ENCODE results near the gene GALM. TPM values are rescaled to one million over a fixed set of nuclear protein-coding genes. Genes with fewer than 3 reads are reported as not detected.
"Not testable (repeated sequence)": the region's sequence is repeated elsewhere in the genome, so short reads cannot be mapped to it uniquely, and the experiment has no call there.

Gene GALM
- total RNA-seq, 1 donor from 2014 or later: 1.0 TPM

GRCh38 chr2:38735999-38736320 is 70.0 kb downstream of the GALM start:
- H3K36me3 Mint-ChIP-seq (ENCODE audit: unreplicated experiment): no peaks in the 10 kb centered on the region
- DNase-seq: no peak
- H3K4me1 Mint-ChIP-seq (ENCODE audit: low read depth, unreplicated experiment): peaks cover 13% of the 10 kb centered on the region
- TF ChIP-seq, protein P1, sequence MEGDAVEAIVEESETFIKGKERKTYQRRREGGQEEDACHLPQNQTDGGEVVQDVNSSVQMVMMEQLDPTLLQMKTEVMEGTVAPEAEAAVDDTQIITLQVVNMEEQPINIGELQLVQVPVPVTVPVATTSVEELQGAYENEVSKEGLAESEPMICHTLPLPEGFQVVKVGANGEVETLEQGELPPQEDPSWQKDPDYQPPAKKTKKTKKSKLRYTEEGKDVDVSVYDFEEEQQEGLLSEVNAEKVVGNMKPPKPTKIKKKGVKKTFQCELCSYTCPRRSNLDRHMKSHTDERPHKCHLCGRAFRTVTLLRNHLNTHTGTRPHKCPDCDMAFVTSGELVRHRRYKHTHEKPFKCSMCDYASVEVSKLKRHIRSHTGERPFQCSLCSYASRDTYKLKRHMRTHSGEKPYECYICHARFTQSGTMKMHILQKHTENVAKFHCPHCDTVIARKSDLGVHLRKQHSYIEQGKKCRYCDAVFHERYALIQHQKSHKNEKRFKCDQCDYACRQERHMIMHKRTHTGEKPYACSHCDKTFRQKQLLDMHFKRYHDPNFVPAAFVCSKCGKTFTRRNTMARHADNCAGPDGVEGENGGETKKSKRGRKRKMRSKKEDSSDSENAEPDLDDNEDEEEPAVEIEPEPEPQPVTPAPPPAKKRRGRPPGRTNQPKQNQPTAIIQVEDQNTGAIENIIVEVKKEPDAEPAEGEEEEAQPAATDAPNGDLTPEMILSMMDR (IDR thresholded peaks at IDR 0.05; ENCODE audit: partially characterized antibody, unreplicated experiment): no peak
- no peak overlapping the region for H3K4me3 Mint-ChIP-seq (ENCODE audit: unreplicated experiment)
- H3K9me3 Mint-ChIP-seq (ENCODE audit: unreplicated experiment): no peaks in the 10 kb centered on the region
- peaks cover 3% of the 10 kb centered on the region for H3K27me3 Mint-ChIP-seq (ENCODE audit: unreplicated experiment)
- no peak overlapping the region for H3K27ac Mint-ChIP-seq (ENCODE audit: unreplicated experiment)

DNA sequence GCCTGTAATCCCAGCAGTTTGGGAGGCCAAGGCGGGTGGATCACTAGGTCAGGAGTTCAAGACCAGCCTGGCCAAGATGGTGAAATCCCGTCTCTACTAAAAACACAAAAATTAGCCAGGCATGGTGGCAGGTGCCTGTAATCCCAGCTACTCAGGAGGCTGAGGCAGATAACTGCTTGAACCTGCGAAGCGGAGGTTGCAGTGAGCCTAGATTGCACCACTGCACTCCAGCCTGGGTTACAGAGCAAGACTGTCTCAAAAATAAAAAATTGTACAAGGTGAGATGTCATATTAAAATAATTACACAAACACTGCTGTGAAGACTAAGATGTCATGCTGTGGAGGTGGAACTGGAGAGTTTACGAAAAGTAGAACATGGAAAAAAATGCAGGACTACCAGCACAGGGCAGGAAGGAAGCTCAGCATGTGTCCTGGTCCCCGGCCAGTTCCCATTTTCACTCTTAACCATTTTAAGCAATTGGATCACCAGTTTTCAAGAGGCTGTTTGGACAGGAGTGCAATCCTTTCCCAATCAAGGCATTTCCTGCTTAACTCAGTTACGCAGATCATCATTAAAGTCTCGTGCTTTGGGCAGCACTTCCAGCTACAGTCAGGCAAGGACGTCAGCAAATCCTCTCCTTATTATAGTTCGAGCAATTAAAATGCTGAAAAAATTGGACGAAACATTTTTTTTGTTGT is 71.2 kb downstream of the GALM start:
- not testable (repeated sequence) for H3K4me3 Mint-ChIP-seq (ENCODE audit: unreplicated experiment); H3K27ac Mint-ChIP-seq (ENCODE audit: unreplicated experiment); H3K36me3 Mint-ChIP-seq (ENCODE audit: unreplicated experiment); DNase-seq; H3K9me3 Mint-ChIP-seq (ENCODE audit: unreplicated experiment); H3K27me3 Mint-ChIP-seq (ENCODE audit: unreplicated experiment)
- H3K4me1 Mint-ChIP-seq (ENCODE audit: low read depth, unreplicated experiment): peaks cover 13% of the 10 kb centered on the region

DNA sequence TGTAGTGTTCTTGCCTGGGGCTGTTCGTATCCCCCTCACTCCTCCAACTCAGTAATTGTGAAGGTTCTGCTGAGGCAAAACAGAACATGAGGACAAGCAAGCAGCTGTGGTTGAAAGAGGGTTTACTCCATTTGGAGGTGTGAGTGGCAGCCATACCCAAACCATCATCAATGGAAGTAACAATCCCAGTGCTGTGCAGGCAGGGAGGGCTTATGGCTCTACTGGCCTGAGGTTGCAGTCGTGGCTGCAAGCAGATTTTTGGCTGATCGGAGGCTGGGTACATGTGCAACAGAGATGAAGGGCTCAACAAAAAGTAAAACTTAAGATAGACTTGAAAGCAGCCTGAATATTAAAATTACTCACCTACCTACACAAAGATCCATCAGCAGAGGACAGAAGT is 72.0 kb downstream of the GALM start:
- no peaks in the 10 kb centered on the region for H3K36me3 Mint-ChIP-seq (ENCODE audit: unreplicated experiment)
- peaks cover 13% of the 10 kb centered on the region for H3K4me1 Mint-ChIP-seq (ENCODE audit: low read depth, unreplicated experiment)
- DNase-seq: no peak
- H3K9me3 Mint-ChIP-seq (ENCODE audit: unreplicated experiment): no peaks in the 10 kb centered on the region
- TF ChIP-seq, protein P1 (IDR thresholded peaks at IDR 0.05; ENCODE audit: partially characterized antibody, unreplicated experiment): no peak
- no peak overlapping the region for H3K27ac Mint-ChIP-seq (ENCODE audit: unreplicated experiment)
- H3K27me3 Mint-ChIP-seq (ENCODE audit: unreplicated experiment): peaks cover 3% of the 10 kb centered on the region
- H3K4me3 Mint-ChIP-seq (ENCODE audit: unreplicated experiment): no peak overlapping the region

DNA sequence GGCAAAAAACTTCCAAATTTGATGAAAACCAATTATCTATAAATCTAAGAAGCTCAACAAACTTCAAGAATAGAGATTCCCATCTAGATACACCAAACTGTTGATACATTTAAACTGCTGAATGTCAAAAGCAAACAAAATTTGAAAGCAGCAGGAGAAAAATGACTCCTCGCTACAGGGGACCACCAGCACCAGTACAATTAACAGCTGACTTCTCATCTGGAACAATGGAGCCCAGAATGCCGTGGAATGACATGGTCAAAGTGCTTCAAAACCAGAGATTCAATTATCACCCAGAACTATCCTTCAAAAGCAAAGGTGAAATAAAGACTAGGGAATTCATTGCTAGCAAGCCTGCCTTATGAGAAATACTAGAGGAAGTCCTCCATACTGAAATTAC is 73.6 kb downstream of the GALM start:
- no peak overlapping the region for H3K4me3 Mint-ChIP-seq (ENCODE audit: unreplicated experiment)
- TF ChIP-seq, protein P1 (IDR thresholded peaks at IDR 0.05; ENCODE audit: partially characterized antibody, unreplicated experiment): no peak
- no peak overlapping the region for H3K27ac Mint-ChIP-seq (ENCODE audit: unreplicated experiment)
- no peak for DNase-seq
- H3K27me3 Mint-ChIP-seq (ENCODE audit: unreplicated experiment): peaks cover 1% of the 10 kb centered on the region
- peaks cover 5% of the 10 kb centered on the region for H3K4me1 Mint-ChIP-seq (ENCODE audit: low read depth, unreplicated experiment)
- H3K9me3 Mint-ChIP-seq (ENCODE audit: unreplicated experiment): peaks cover 2% of the 10 kb centered on the region
- H3K36me3 Mint-ChIP-seq (ENCODE audit: unreplicated experiment): no peaks in the 10 kb centered on the region

DNA sequence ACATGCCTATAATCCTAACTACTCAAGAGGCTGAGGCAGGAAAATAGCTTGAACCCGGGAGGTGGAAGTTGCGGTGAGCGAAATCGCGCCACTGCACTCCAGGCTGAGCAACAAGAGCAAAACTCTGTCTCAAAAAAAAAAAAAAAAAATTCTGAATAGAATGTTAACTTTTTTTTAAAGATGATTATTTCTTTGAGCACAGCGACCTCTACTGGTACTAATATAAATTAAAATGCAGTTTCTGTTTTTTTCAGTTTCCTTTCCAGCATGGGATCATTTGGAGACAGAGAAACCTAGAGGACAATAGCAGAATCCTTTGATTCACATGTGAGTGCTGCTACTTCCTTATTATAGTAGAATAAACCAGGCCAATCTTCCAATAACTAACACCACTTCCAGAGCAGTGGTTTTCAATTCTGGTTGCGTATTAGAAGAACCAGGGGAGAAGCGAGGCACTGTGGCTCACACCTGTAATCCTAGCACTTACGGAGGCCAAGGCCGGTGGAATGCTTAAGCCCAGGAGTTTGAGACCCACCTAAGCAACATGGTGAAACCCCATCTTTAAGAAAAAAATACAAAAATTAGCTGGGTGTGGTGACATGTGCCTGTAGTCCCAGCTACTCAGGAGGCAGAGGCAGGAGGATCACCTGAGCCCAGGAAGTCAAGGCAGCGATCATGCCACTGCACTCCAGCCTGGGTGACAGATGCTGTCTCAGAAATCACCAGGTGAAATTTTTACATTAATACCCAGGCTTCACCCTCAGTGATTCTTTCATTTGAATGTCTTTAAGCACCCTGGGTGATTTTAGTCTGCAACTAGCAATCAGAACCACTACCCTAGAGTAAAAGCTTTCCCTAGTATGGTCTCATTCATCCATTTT is 75.2 kb downstream of the GALM start:
- no peak for DNase-seq
- no peaks in the 10 kb centered on the region for H3K4me1 Mint-ChIP-seq (ENCODE audit: low read depth, unreplicated experiment)
- H3K36me3 Mint-ChIP-seq (ENCODE audit: unreplicated experiment): no peaks in the 10 kb centered on the region
- H3K27ac Mint-ChIP-seq (ENCODE audit: unreplicated experiment): no peak overlapping the region
- peaks cover 1% of the 10 kb centered on the region for H3K27me3 Mint-ChIP-seq (ENCODE audit: unreplicated experiment)
- H3K4me3 Mint-ChIP-seq (ENCODE audit: unreplicated experiment): no peak overlapping the region
- TF ChIP-seq, protein P1 (IDR thresholded peaks at IDR 0.05; ENCODE audit: partially characterized antibody, unreplicated experiment): peak; percentile 89
- H3K9me3 Mint-ChIP-seq (ENCODE audit: unreplicated experiment): peaks cover 2% of the 10 kb centered on the region
